ENCODE data around the gene TUBB2B. TPM values are rescaled to one million over a fixed set of nuclear protein-coding genes. Genes with fewer than 3 reads are reported as not detected.

The TUBB2B gene
- total RNA-seq, 1 experiment from 2014 or later, result 3.0 TPM

GRCh38 chr6:3213334-3213695, 14.1 kb downstream of the TUBB2B start:
- Mint-ChIP-seq H3K9me3 (ENCODE audit: low read depth, unreplicated experiment) (no peaks in the 10 kb centered on the region), H3K27me3 (ENCODE audit: unreplicated experiment) (peaks cover 21% of the 10 kb centered on the region), H3K36me3 (ENCODE audit: insufficient read depth, unreplicated experiment) (no peaks in the 10 kb centered on the region), H3K27ac (ENCODE audit: unreplicated experiment) (no peak overlapping the region), H3K4me3 (ENCODE audit: low read depth, unreplicated experiment) (no peak overlapping the region), H3K4me1 (ENCODE audit: low read depth, unreplicated experiment) (peaks cover 12% of the 10 kb centered on the region)
- DNase-seq, result no peak
- no peak for TF ChIP-seq CTCF (IDR thresholded peaks at IDR 0.05; ENCODE audit: unreplicated experiment)
- intact Hi-C loops (cut with micrococcal nuclease; ENCODE audit: unreplicated experiment), result no loop called here
- BruUV-seq (replicated peaks), result no TSS peak
- CTCF ChIA-PET, result no interaction called here

- no TSS peak for BruUV-seq (replicated peaks)
- CTCF ChIA-PET, result no interaction called here
- no peaks in the 10 kb centered on the region for H3K9me3 Mint-ChIP-seq (ENCODE audit: low read depth, unreplicated experiment)
- H3K27ac Mint-ChIP-seq (ENCODE audit: unreplicated experiment), result no peak overlapping the region
- TF ChIP-seq CTCF (IDR thresholded peaks at IDR 0.05; ENCODE audit: unreplicated experiment), result no peak
- H3K4me1 Mint-ChIP-seq (ENCODE audit: low read depth, unreplicated experiment), result peaks cover 15% of the 10 kb centered on the region
- intact Hi-C loops (cut with micrococcal nuclease; ENCODE audit: unreplicated experiment), result no loop called here
- no peak overlapping the region for H3K4me3 Mint-ChIP-seq (ENCODE audit: low read depth, unreplicated experiment)
- no peak for DNase-seq
- H3K36me3 Mint-ChIP-seq (ENCODE audit: insufficient read depth, unreplicated experiment), result no peaks in the 10 kb centered on the region
- peaks cover 11% of the 10 kb centered on the region for H3K27me3 Mint-ChIP-seq (ENCODE audit: unreplicated experiment)
Observed at GRCh38 chr6:3212261-3212660, 15.2 kb downstream of the TUBB2B start.

- H3K9me3 Mint-ChIP-seq (ENCODE audit: low read depth, unreplicated experiment), result no peaks in the 10 kb centered on the region
- no TSS peak for BruUV-seq (replicated peaks)
- no peak for DNase-seq
- no peak overlapping the region for H3K4me3 Mint-ChIP-seq (ENCODE audit: low read depth, unreplicated experiment)
- peaks cover 11% of the 10 kb centered on the region for H3K27me3 Mint-ChIP-seq (ENCODE audit: unreplicated experiment)
- H3K4me1 Mint-ChIP-seq (ENCODE audit: low read depth, unreplicated experiment), result peaks cover 15% of the 10 kb centered on the region
- intact Hi-C loops (cut with micrococcal nuclease; ENCODE audit: unreplicated experiment), result no loop called here
- CTCF ChIA-PET, result no interaction called here
- no peak for TF ChIP-seq CTCF (IDR thresholded peaks at IDR 0.05; ENCODE audit: unreplicated experiment)
- no peaks in the 10 kb centered on the region for H3K36me3 Mint-ChIP-seq (ENCODE audit: insufficient read depth, unreplicated experiment)
- no peak overlapping the region for H3K27ac Mint-ChIP-seq (ENCODE audit: unreplicated experiment)
Observed at GRCh38 chr6:3211681-3212080, 15.8 kb downstream of the TUBB2B start.

- Mint-ChIP-seq H3K4me1 (ENCODE audit: low read depth, unreplicated experiment) (peaks cover 25% of the 10 kb centered on the region), H3K9me3 (ENCODE audit: low read depth, unreplicated experiment) (no peaks in the 10 kb centered on the region), H3K4me3 (ENCODE audit: low read depth, unreplicated experiment) (no peak overlapping the region), H3K27ac (ENCODE audit: unreplicated experiment) (no peak overlapping the region), H3K36me3 (ENCODE audit: insufficient read depth, unreplicated experiment) (peaks cover 6% of the 10 kb centered on the region), H3K27me3 (ENCODE audit: unreplicated experiment) (peaks cover 11% of the 10 kb centered on the region)
- DNase-seq, result no peak
- CTCF ChIA-PET, result no interaction called here
- intact Hi-C loops (cut with micrococcal nuclease; ENCODE audit: unreplicated experiment), result no loop called here
- TF ChIP-seq CTCF (IDR thresholded peaks at IDR 0.05; ENCODE audit: unreplicated experiment), result no peak
- BruUV-seq (replicated peaks), result no TSS peak
Observed at GRCh38 chr6:3210024-3210610, 17.3 kb downstream of the TUBB2B start.
